HEK293T (cell line): ENCODE measurements around the gene ELMO3.

Source experiments
- FOXA1 ChIP-seq: fragments of 450-650 bp; IDR thresholded peaks from 2 replicates; pipeline ENCODE4 v1.6.1; 2016; ENCODE audit warnings: mild to moderate bottlenecking
- SP1 ChIP-seq: fragments of 450-650 bp; IDR thresholded peaks from 2 replicates; pipeline ENCODE4 v1.6.1; 2017

- TF ChIP-seq FOXA1: no peak
- no peak for TF ChIP-seq SP1
Observed at GRCh38 chr16:67162506-67163163, 36.3 kb upstream of the ELMO3 start.
